Tibial nerve (tissue), 3 donors: ENCODE measurements around the gene TTC12.

Experiments
- CTCF ChIP-seq, 5 experiments: fragments of 200-600 bp in 3 of 5; fragments of 450-650 bp in 2 of 5; sonication (generic) in 3 of 5; IDR thresholded peaks; one replicate each; pipeline ENCODE4 v1.5.1; 2016 to 2019; ENCODE audit warnings: antibody characterized with exemption in 5 of 5, mild to moderate bottlenecking in 3 of 5, moderate library complexity in 2 of 5
- POLR2A ChIP-seq, 2 donors: fragments of 450-650 bp; IDR thresholded peaks; one replicate each; pipeline ENCODE4 v1.6.1; 2017; ENCODE audit warnings: antibody characterized with exemption in 2 of 2, mild to moderate bottlenecking in 2 of 2, moderate library complexity in 2 of 2

GRCh38 chr11:113375402-113375801, 61.0 kb downstream of the TTC12 start:
- no peak for TF ChIP-seq POLR2A (IDR thresholded peaks at IDR 0.05)
- TF ChIP-seq CTCF (IDR thresholded peaks at IDR 0.05): no peak
